Left lobe of liver (tissue), 2 donors: Measurements from ENCODE around the gene CHD9. TPM values are rescaled to one million over a fixed set of nuclear protein-coding genes. Genes with fewer than 3 reads are reported as not detected.

Experiments used
- ATAC-seq: fragments of 200-7000 bp; cut with Tn5 transposase; one replicate; pipeline ENCODE4 v1.9.1; 2020; ENCODE audit warnings: mild to moderate bottlenecking, moderate library complexity
- DNase-seq: peaks from one replicate; pipeline ENCODE4 v3.0.0-alpha.2; 2020; ENCODE audit warnings: low spot score
- total RNA-seq: library from RNA; stranded (reverse); gene quantifications from one replicate; pipeline ENCODE4 v1.2.1, GENCODE V29; 2021
- donor health status: DM: no; HTN: no; CAD: no; lungs with moderate emphysema.
- donor health status: DM: no; HTN: yes; CAD: no.

Gene CHD9
- total RNA-seq, 1 donor from 2014 or later, result 34.7 TPM

DNA sequence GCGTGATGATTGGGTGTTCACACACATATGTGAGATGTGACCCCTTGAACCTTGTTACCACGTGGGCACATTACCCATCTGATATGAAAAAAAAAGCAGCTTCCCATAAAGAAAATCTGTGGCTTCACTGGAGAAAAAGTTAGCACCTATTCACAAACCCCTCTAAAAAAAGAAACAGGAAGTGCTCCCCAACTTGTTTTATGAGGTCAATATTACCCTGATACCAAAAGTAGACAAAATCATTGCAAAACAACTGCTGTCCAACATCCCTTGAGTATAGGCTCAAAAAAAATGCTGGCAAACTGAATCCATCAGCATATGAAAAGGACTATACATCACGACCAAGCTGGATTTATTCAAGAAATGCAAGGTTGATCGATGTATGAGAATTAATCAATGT is 279.8 kb downstream of the CHD9 start:
- ATAC-seq (no peak), DNase-seq (no peak)

DNA sequence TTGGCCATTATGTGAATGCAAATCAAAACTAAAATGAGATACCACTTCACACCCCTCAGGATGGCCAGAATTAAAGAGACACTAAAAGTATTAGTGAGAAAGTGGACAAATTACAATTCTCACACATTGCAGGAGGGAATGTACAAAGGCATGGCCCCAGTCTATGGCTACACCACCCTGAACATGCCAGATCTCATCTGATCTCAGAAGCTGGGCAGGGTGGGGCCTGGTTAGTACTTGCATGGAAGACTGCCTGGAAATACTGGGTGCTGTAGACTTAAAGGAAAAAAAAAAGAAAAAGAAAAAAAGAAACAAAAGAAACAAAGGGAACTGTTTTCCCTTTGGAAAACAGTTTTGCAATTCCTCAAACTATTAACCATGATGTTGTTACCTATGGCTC is 282.5 kb downstream of the CHD9 start:
- no peak for DNase-seq
- no peak for ATAC-seq

GRCh38 chr16:53341792-53342191 is 287.0 kb downstream of the CHD9 start:
- ATAC-seq, result no peak

GRCh38 chr16:53355064-53355463 is 300.3 kb downstream of the CHD9 start:
- DNase-seq, result no peak
- ATAC-seq, result no peak

More at GRCh38 chr16:53341792-53342191, 287.0 kb downstream of the CHD9 start:
- no peak for DNase-seq

DNA sequence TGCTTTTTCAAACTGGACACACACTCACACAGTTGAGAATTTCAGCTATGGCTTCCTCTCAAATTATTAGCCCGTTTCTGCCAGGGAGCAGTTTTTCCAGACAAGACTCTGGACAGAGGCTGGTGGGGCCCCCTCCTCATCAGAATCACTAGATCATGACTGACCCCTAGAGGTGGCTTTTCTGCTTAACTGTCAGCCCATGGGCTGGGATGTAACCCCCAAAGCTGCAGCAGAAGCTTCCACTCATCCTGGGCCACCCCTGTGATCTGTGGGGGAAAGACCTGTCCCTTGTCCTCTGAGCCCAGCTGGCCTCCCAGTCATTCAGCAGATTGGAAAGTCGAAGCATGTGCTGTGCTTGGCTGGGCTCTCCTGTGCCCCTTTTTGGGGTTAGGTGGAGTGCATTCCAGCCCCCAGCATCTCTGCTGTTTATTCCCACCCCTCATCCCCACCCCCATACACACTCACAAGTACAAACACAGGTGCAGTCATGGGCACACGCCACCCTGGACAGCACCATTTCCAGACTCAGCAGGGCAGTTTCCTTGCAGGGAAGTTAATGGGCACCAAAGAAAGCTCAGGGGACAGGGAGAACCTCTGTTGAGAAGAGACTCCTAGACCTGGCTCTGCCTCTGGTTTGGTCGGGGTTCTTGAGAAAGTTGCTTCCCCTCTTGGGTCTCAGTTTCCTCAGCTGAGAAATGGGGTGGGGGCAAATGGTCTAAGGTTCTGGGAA is 301.9 kb downstream of the CHD9 start:
- DNase-seq, result no peak
- no peak for ATAC-seq

DNA sequence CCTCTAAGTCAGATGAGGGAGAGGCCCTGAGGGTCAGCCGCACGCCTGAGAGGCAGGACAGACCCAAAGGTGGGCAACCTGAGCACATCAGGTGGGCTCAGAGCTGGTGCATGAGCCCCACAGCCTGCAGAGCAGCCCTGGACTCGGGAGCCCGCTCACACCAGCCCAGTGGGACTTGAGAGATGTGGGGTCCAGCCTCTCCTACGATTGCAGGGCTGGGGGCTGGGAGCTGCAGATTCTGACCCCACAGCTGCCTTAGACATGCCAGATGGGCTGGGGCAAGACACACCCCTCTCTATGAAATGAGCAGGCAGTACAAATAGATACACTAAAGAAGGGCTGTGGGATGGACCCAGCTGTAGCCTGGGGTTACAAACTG is 302.4 kb downstream of the CHD9 start:
- ATAC-seq (no peak), DNase-seq (no peak)

GRCh38 chr16:53357955-53358354 is 303.2 kb downstream of the CHD9 start:
- DNase-seq, result no peak
- no peak for ATAC-seq

- no peak for ATAC-seq
These were observed 304.1 kb downstream of the CHD9 start for GRCh38 chr16:53358884-53359283.

GRCh38 chr16:53369921-53370320 is 315.1 kb downstream of the CHD9 start:
- ATAC-seq, result no peak

More at GRCh38 chr16:53358884-53359283, 304.1 kb downstream of the CHD9 start:
- DNase-seq, result no peak

DNA sequence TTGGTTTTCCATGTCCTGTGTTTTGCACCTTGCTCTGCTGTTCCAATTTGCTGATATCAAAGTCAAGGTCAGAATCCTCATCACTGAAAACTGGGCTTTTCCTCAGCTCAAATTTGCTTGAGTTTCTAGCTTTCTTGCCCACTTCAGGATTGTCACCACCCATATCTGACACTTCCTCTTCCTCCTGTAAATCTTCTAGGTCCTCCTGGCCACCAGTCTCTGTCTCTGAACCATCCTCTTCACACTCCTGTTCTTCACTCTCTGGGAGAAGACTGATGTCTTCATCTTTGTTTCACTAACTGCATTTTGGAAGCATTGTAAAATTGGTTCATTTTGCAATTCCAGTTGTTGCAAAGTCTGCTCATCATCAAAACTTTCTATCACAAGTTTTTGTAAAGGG is 316.0 kb downstream of the CHD9 start:
- ATAC-seq, result no peak

More at GRCh38 chr16:53369921-53370320, 315.1 kb downstream of the CHD9 start:
- DNase-seq, result no peak

GRCh38 chr16:53372992-53373871 is 318.4 kb downstream of the CHD9 start:
- peak; percentile 87 for ATAC-seq
- DNase-seq, result peak; percentile 64

More for the DNA sequence above, 316.0 kb downstream of the CHD9 start:
- no peak for DNase-seq

DNA sequence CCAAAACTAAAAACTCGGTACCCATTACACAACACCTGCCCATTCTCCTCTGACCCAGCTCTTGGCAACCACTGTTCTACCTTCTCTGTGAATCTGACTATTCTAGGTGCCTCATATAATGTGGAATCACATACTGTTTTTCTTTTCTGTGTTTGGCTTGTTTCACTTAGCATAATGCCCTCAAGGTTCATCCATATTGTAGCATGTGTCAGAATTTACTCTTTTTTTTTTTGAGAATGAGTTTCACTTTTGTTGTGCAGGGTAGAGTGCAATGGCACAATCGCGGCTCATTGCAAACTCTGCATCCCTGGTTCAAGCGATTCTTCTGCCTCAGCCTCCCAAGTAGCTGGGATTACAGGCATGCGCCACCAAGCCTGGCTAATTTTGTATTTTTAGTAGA is 320.0 kb downstream of the CHD9 start:
- no peak for ATAC-seq
- DNase-seq, result no peak

DNA sequence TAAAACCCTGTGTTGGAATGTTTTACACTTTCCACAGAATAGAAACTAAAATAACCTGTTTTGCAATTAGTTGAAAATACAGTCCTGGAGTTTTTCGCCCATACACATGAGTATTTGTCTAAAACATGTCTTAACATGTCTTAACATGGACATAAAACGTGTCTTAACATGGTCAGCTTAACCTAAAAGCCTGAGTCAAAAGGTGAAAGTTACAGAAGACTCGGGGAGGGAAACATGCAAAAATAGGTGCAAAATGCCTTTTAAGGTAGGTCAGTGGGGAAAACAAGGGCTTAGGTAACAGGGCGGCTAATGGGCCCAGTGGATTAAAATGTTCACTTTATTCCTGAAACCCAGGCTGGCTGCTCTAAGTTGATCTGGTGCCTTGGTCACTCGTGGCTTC is 323.3 kb downstream of the CHD9 start:
- DNase-seq (no peak), ATAC-seq (no peak)

Other genes starting within 250 kb of the CHD9 start
- gene CHD9NB, start 2.1 kb upstream of the CHD9 start, total RNA-seq, result 1.1 TPM